Keratinocyte (primary cell): ENCODE data around the gene RAB38. TPM values are rescaled to one million over a fixed set of nuclear protein-coding genes. Genes with fewer than 3 reads are reported as not detected.

Source experiments
- DNase-seq: peaks from one replicate; pipeline ENCODE4 v3.0.0-alpha.2; 2011; ENCODE audit warnings: low read depth, missing footprints, low spot score
- FAIRE-seq: peaks from 2 replicates; lab custom pipeline; 2011; peaks lifted over from hg19 to GRCh38; lab: Jason Lieb, UNC
- H2AFZ ChIP-seq: 2 replicates; pipeline ENCODE4 v1.6.0; 2012; ENCODE audit warnings: low read length, control low read depth, inconsistent platforms; ENCODE audit not compliant: control insufficient read depth
- H3K27ac ChIP-seq: 2 replicates; pipeline ENCODE4 v1.5.1; 2011; ENCODE audit warnings: low read length; ENCODE audit not compliant: control insufficient read depth, insufficient read depth
- H3K27me3 ChIP-seq: 3 replicates; pipeline ENCODE4 v1.6.0; 2011; ENCODE audit warnings: low read length; ENCODE audit not compliant: control insufficient read depth, insufficient read depth; ENCODE audit errors: extremely low read depth
- H3K36me3 ChIP-seq, 2 experiments: 2 replicates in 1 of 2; 3 replicates in 1 of 2; pipeline ENCODE4 v1.5.1; 2011; ENCODE audit warnings: low read length in 2 of 2, mild to moderate bottlenecking in 1 of 2; ENCODE audit not compliant: control insufficient read depth in 2 of 2, insufficient read depth in 2 of 2; ENCODE audit errors: extremely low read depth in 1 of 2
- H3K4me1 ChIP-seq: 3 replicates; pipeline ENCODE4 v1.5.1; 2011; ENCODE audit warnings: low read length; ENCODE audit not compliant: control insufficient read depth, insufficient read depth; ENCODE audit errors: extremely low read depth
- H3K4me2 ChIP-seq: 3 replicates; pipeline ENCODE4 v1.6.0; 2011; ENCODE audit warnings: low read depth, low read length; ENCODE audit not compliant: control insufficient read depth, insufficient read depth; ENCODE audit errors: extremely low read depth
- H3K4me3 ChIP-seq, 3 experiments: fragments of 200-600 bp in 1 of 3; sonication (generic) in 1 of 3; 2 replicates in 2 of 3; 3 replicates in 1 of 3; pipeline ENCODE4 v1.5.1; 2011 to 2016; ENCODE audit warnings: low read length in 3 of 3, mild to moderate bottlenecking in 3 of 3, control low read depth in 2 of 3, inconsistent platforms in 1 of 3, low read depth in 1 of 3, mixed read lengths in 1 of 3, mixed run types in 1 of 3, moderate library complexity in 1 of 3; ENCODE audit not compliant: control insufficient read depth in 2 of 3, insufficient read depth in 2 of 3; ENCODE audit errors: extremely low read depth in 1 of 3
- H3K79me2 ChIP-seq: 2 replicates; pipeline ENCODE4 v1.6.0; 2012; ENCODE audit warnings: low read length; ENCODE audit not compliant: control insufficient read depth, insufficient read depth
- H3K9ac ChIP-seq: 3 replicates; pipeline ENCODE4 v1.6.0; 2011; ENCODE audit warnings: low read length; ENCODE audit not compliant: control insufficient read depth, insufficient read depth; ENCODE audit errors: extremely low read depth
- H3K9me1 ChIP-seq: 3 replicates; pipeline ENCODE4 v1.6.0; 2011; ENCODE audit warnings: low read length; ENCODE audit not compliant: control insufficient read depth, insufficient read depth; ENCODE audit errors: extremely low read depth
- H3K9me3 ChIP-seq: 2 replicates; pipeline ENCODE4 v1.5.1; 2012; ENCODE audit warnings: low read depth, low read length; ENCODE audit not compliant: control insufficient read depth
- H4K20me1 ChIP-seq: 3 replicates; pipeline ENCODE4 v1.6.0; 2011; ENCODE audit warnings: low read length; ENCODE audit not compliant: control insufficient read depth, insufficient read depth; ENCODE audit errors: extremely low read depth
- CTCF ChIP-seq, 3 experiments: IDR thresholded peaks in 1 of 3; conservative IDR thresholded peaks in 1 of 3; optimal IDR thresholded peaks in 1 of 3; 2 replicates in 2 of 3; 3 replicates in 1 of 3; pipeline versions ENCODE3 to v1.5.1; 2011; ENCODE audit warnings: low read length in 3 of 3, mild to moderate bottlenecking in 3 of 3, moderate library complexity in 2 of 3, control low read depth in 1 of 3, inconsistent platforms in 1 of 3; ENCODE audit not compliant: insufficient read depth in 2 of 3; ENCODE audit errors: extremely low read depth in 1 of 3
- EZH2 ChIP-seq: IDR thresholded peaks from one replicate; pipeline ENCODE4 v1.6.1; 2012; ENCODE audit warnings: inconsistent platforms, mild to moderate bottlenecking, low read length, moderate library complexity
- dilution Hi-C: fragments of 300-500 bp; cut with MboI; formaldehyde crosslinking; loops from one replicate; pipeline ENCODE4 v1.7.0; 2020; ENCODE audit warnings: low sequenced_read_pairs; ENCODE audit not compliant: extremely low pct_ligation_motif_present
- polyA plus RNA-seq, 5 experiments: library from polyadenylated mRNA; depleted of rRNA in 3 of 5; stranded (reverse) in 3 of 5; stranded (forward) in 1 of 5; unstranded in 1 of 5; fragments of >200 nt; gene quantifications; 1 replicate in 1 of 5; 2 replicates in 3 of 5; 3 replicates in 1 of 5; pipeline versions ENCODE4 v1.2.1 to v1.2.3, GENCODE V29; 2011 to 2012; ENCODE audit warnings: missing spikeins in 2 of 5, low read depth in 1 of 5, low replicate concordance in 1 of 5

RAB38 gene
- polyA plus RNA-seq, 1 donor (not counting 4 experiments of a cell fraction or from before 2014, with no cell fraction given), result 146 TPM

GRCh38 chr11:88089134-88089533, 86.1 kb downstream of the RAB38 start:
- no peak overlapping the region for H3K27ac ChIP-seq
- no peaks in the 10 kb centered on the region for H3K9me3 ChIP-seq
- H4K20me1 ChIP-seq, result no peaks in the 10 kb centered on the region
- H3K4me2 ChIP-seq, result no peak overlapping the region
- TF ChIP-seq EZH2 (no peak), CTCF (optimal IDR thresholded peaks at IDR 0.05 in 1 of 3, IDR thresholded peaks at IDR 0.05 in 1 of 3, conservative IDR thresholded peaks at IDR 0.05 in 1 of 3; ENCODE audit: extremely low read depth in 1 of 3, insufficient read depth in 2 of 3, low read length in 3 of 3) (no peak)
- no peak overlapping the region for H3K4me3 ChIP-seq
- no peaks in the 10 kb centered on the region for H3K27me3 ChIP-seq
- H3K4me1 ChIP-seq, result no peaks in the 10 kb centered on the region
- DNase-seq (no peak), FAIRE-seq (no peak)
- dilution Hi-C loops, result no loop called here
- H2AFZ ChIP-seq, result no peak overlapping the region
- H3K79me2 ChIP-seq, result no peaks in the 10 kb centered on the region
- H3K9me1 ChIP-seq, result no peaks in the 10 kb centered on the region
- H3K9ac ChIP-seq, result no peak overlapping the region
- H3K36me3 ChIP-seq, result no peaks in the 10 kb centered on the region

- H4K20me1 ChIP-seq, result no peaks in the 10 kb centered on the region
- no peaks in the 10 kb centered on the region for H3K4me1 ChIP-seq
- dilution Hi-C loops, result no loop called here
- DNase-seq (no peak), FAIRE-seq (no peak)
- no peak overlapping the region for H3K27ac ChIP-seq
- H3K4me3 ChIP-seq, result no peak overlapping the region
- no peak overlapping the region for H3K9ac ChIP-seq
- no peaks in the 10 kb centered on the region for H3K9me1 ChIP-seq
- no peaks in the 10 kb centered on the region for H3K9me3 ChIP-seq
- no peak overlapping the region for H2AFZ ChIP-seq
- no peaks in the 10 kb centered on the region for H3K36me3 ChIP-seq
- H3K4me2 ChIP-seq, result no peak overlapping the region
- TF ChIP-seq EZH2 (no peak), CTCF (optimal IDR thresholded peaks at IDR 0.05 in 1 of 3, IDR thresholded peaks at IDR 0.05 in 1 of 3, conservative IDR thresholded peaks at IDR 0.05 in 1 of 3; ENCODE audit: extremely low read depth in 1 of 3, insufficient read depth in 2 of 3, low read length in 3 of 3) (no peak)
- H3K27me3 ChIP-seq, result no peaks in the 10 kb centered on the region
- no peaks in the 10 kb centered on the region for H3K79me2 ChIP-seq
These were observed 87.9 kb downstream of the RAB38 start for GRCh38 chr11:88087337-88087736.
